ENCODE results near the gene RIMKLB. TPM values are rescaled to one million over a fixed set of nuclear protein-coding genes. Genes with fewer than 3 reads are reported as not detected.

RIMKLB gene, protein sequence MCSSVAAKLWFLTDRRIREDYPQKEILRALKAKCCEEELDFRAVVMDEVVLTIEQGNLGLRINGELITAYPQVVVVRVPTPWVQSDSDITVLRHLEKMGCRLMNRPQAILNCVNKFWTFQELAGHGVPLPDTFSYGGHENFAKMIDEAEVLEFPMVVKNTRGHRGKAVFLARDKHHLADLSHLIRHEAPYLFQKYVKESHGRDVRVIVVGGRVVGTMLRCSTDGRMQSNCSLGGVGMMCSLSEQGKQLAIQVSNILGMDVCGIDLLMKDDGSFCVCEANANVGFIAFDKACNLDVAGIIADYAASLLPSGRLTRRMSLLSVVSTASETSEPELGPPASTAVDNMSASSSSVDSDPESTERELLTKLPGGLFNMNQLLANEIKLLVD
- total RNA-seq: 0.52 and 0.53 TPM in 2 replicates

DNA sequence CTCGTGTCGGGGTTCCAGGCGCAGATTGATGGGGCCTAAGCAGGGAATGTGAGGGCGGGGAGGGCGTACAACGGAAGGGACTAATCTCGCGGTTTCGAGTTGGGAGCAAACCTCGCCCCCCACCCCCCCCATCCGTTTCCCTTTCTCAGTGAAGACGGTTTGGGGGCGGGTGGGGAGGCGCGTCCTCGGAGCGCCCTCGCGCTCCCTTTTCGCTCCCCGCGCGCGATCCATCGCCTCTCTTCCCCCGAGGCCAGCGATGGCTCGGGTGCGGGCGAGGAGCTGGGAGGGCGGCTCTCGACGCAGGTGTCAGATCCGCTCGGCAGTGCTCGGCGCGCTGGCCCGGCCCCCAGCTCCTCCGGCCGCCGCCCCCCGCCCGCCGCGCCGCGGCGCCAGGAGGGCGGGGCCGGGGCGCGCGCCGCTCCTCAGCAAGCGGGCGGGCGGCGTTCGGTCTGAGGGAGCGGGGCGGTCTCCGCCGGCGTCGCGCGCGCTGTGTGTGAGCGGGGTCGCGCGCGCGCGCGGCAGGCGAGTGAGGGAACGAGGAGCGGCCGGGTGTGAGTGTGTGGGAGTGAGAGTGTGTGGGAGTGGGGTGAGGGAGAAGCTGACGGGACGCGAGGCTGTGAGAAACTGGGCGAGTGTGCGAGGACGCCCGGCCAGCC, at the start of gene RIMKLB:
Gene RIMKLB (plus strand): TSS at position 516 of the 656 bp plus-strand sequence. CDS start 15,876 bp downstream, outside the sequence.
- H3K9me3 Mint-ChIP-seq: no peaks in the 10 kb centered on the region
- H3K36me3 Mint-ChIP-seq (ENCODE audit: low read depth): peaks cover 2% of the 10 kb centered on the region
- H3K27ac Mint-ChIP-seq: peak within 1 kb of the TSS; percentile 60
- peak; percentile 38 for DNase-seq (ENCODE audit: low spot score)
- intact Hi-C loops (cut with micrococcal nuclease): no loop called here
- peaks cover 9% of the 10 kb centered on the region for H3K4me1 Mint-ChIP-seq (ENCODE audit: low read depth)
- peaks cover 59% of the 10 kb centered on the region for H3K27me3 Mint-ChIP-seq (ENCODE audit: low read depth)
- peak within 1 kb of the TSS; percentile 85 for H3K4me3 Mint-ChIP-seq (ENCODE audit: low read depth)

DNA sequence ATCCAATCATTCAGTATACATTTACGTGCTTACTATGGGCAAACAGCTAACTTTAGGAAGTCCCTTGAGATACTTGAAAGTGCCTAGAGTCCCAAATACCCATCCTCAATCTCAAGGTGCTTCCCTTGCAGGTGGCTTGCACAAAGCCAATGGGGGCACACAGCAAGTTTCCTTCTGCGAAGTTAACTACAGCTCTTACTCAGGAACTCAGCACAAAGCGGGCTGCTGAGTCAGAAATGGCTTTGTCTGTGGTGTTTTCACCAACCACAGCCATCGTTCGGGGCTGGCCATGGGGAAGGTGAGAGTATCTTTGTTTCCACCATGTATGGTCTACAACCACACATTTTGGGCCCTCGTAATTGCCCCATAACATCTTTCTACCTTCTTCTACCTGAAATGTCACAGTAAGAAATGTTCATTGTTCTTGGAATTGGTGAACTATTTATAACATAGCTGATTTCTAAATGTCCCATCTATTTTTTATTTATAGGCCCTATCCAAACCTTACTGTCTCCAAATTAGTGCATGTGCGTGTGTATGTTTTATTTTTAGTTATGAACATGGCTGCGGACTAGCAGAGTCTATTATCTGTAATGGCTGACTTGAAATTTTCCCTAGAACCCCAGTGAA, 49.1 kb upstream of the RIMKLB start:
- H3K27me3 Mint-ChIP-seq (ENCODE audit: low read depth): peaks cover 56% of the 10 kb centered on the region
- peak; percentile 60 for DNase-seq (ENCODE audit: low spot score)
- peaks cover 34% of the 10 kb centered on the region for H3K4me1 Mint-ChIP-seq (ENCODE audit: low read depth)
- no peaks in the 10 kb centered on the region for H3K36me3 Mint-ChIP-seq (ENCODE audit: low read depth)
- H3K27ac Mint-ChIP-seq: no peak overlapping the region
- no peak overlapping the region for H3K4me3 Mint-ChIP-seq (ENCODE audit: low read depth)
- no peaks in the 10 kb centered on the region for H3K9me3 Mint-ChIP-seq
- intact Hi-C loops (cut with micrococcal nuclease): loop anchor here (1.0 to 5.0 kb wide), 5 partner anchors 156 to 594 kb away; no protein-coding TSS in a partner anchor

DNA sequence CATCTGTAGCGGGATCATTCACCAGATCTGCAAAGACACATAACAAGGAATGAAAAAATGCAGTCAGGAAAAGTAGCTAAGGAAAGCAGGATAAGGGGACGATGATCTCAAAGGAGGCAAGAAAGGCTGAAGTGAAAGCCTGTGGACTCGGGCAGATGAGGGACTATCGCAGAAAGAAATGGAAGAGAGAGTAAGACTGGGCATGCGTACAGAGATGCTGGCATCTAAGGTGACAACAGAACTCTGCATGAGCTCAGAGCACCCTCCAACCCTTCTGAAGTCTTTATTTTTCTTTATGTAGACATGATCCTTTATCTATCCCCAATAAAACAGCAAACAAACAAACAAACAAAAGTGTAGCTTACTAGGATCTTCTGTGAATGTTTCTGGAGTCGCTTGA, 42.4 kb upstream of the RIMKLB start:
- Mint-ChIP-seq H3K4me3 (ENCODE audit: low read depth) (no peak overlapping the region), H3K27ac (no peak overlapping the region), H3K4me1 (ENCODE audit: low read depth) (no peaks in the 10 kb centered on the region), H3K9me3 (no peaks in the 10 kb centered on the region), H3K27me3 (ENCODE audit: low read depth) (peaks cover 32% of the 10 kb centered on the region), H3K36me3 (ENCODE audit: low read depth) (no peaks in the 10 kb centered on the region)
- no peak for DNase-seq (ENCODE audit: low spot score)
- intact Hi-C loops (cut with micrococcal nuclease): loop anchor here (10.0 kb wide), 1 partner anchor 111 kb away; the partner anchor contains the start of gene CLEC4E

DNA sequence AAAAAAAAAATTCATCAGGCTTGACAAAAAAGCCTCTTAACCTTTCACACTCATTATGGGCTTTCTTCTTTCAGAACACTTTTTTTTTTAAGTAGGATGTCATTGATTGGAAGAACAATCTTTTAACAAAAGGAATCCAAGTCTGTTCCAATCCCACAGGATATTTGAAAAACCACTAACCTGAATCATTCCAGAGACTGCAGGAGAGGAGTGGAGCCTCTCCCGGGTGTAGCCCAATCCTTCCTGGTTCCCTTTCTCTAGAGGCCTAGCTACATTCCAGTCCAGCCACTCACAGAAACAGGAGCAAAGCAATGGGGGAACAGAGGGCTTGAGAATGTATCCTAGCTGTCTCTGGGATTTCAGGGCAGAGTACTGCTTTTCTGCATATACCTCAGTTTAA, 39.4 kb upstream of the RIMKLB start:
- Mint-ChIP-seq H3K9me3 (no peaks in the 10 kb centered on the region), H3K36me3 (ENCODE audit: low read depth) (no peaks in the 10 kb centered on the region), H3K4me1 (ENCODE audit: low read depth) (no peaks in the 10 kb centered on the region), H3K4me3 (ENCODE audit: low read depth) (no peak overlapping the region), H3K27me3 (ENCODE audit: low read depth) (peaks cover 16% of the 10 kb centered on the region), H3K27ac (no peak overlapping the region)
- intact Hi-C loops (cut with micrococcal nuclease): loop anchor here (10.0 kb wide), 1 partner anchor 114 kb away; the partner anchor contains the start of gene CLEC4E
- DNase-seq (ENCODE audit: low spot score): no peak

DNA sequence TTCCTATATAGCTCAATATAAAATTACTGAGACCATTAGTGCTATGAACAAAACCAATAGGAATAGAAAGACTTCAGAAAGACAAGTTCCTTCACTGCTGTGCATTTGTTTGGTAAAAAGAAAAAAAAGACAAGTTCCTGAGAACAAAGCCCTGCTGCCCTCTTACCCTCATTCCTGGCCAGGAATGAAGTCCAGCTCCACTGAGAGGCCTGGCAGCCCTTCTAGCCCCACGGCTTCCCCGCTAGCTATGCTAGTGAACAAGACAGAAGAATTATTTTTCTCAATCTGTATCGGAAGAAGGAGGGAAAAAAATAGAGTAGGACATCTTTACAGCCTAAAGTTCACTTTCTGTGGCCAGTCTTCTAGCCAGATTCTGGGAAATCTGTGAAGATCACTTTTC, 36.8 kb upstream of the RIMKLB start:
- H3K27me3 Mint-ChIP-seq (ENCODE audit: low read depth): peaks cover 18% of the 10 kb centered on the region
- H3K9me3 Mint-ChIP-seq: no peaks in the 10 kb centered on the region
- intact Hi-C loops (cut with micrococcal nuclease): no loop called here
- H3K36me3 Mint-ChIP-seq (ENCODE audit: low read depth): no peaks in the 10 kb centered on the region
- no peak for DNase-seq (ENCODE audit: low spot score)
- H3K27ac Mint-ChIP-seq: no peak overlapping the region
- no peaks in the 10 kb centered on the region for H3K4me1 Mint-ChIP-seq (ENCODE audit: low read depth)
- no peak overlapping the region for H3K4me3 Mint-ChIP-seq (ENCODE audit: low read depth)

DNA sequence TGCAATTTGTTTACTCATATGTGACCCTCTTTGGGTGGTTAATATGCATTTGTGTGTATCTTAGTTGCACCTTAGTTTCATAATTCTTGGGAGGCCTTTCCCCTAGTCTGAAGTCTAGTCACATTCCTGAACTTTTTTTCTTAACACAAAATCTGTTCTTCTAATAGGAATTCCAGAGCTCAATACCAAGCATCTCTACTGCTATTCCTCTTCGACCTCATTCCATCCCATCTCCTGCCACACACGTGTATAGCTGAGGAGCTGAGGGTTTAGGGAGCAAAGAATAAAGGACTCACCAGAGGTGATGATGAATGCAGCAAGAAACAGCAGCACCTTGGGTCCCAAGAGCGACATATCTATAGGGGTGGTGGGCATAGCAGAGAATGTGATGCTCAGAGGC, 36.0 kb upstream of the RIMKLB start:
- Mint-ChIP-seq H3K36me3 (ENCODE audit: low read depth) (no peaks in the 10 kb centered on the region), H3K4me1 (ENCODE audit: low read depth) (no peaks in the 10 kb centered on the region), H3K4me3 (ENCODE audit: low read depth) (no peak overlapping the region), H3K9me3 (no peaks in the 10 kb centered on the region), H3K27me3 (ENCODE audit: low read depth) (peaks cover 18% of the 10 kb centered on the region), H3K27ac (no peak overlapping the region)
- intact Hi-C loops (cut with micrococcal nuclease): no loop called here
- DNase-seq (ENCODE audit: low spot score): no peak

DNA sequence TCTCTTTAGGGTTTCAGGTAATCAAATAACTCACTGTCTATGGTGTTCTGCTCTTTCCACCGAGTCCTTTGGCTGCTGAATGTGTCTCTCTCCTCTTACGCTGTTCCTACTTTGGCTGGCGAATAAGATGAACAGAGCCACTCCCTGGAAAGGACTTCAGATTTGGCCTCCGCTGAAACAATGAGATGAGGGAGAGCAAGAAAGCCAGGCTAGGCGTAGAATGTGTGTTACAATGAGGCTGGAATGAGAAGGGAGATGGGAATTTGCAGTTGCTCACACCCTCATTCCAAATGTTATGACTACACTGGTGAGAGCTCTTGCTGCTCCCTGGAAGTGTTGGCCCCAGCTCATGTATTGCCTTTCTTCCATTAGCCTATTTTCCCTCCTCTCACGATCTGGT, 35.2 kb upstream of the RIMKLB start, which contains the start of gene MFAP5:
Gene MFAP5 (minus strand): TSS at position 234 of the 400 bp plus-strand sequence. CDS start 722 bp downstream, outside the sequence.
- intact Hi-C loops (cut with micrococcal nuclease): no loop called here
- no peak within 1 kb of the TSS for H3K4me3 Mint-ChIP-seq (ENCODE audit: low read depth)
- H3K27me3 Mint-ChIP-seq (ENCODE audit: low read depth): peaks cover 21% of the 10 kb centered on the region
- no peaks in the 10 kb centered on the region for H3K4me1 Mint-ChIP-seq (ENCODE audit: low read depth)
- H3K9me3 Mint-ChIP-seq: no peaks in the 10 kb centered on the region
- no peak within 1 kb of the TSS for H3K27ac Mint-ChIP-seq
- no peaks in the 10 kb centered on the region for H3K36me3 Mint-ChIP-seq (ENCODE audit: low read depth)
- DNase-seq (ENCODE audit: low spot score): no peak

DNA sequence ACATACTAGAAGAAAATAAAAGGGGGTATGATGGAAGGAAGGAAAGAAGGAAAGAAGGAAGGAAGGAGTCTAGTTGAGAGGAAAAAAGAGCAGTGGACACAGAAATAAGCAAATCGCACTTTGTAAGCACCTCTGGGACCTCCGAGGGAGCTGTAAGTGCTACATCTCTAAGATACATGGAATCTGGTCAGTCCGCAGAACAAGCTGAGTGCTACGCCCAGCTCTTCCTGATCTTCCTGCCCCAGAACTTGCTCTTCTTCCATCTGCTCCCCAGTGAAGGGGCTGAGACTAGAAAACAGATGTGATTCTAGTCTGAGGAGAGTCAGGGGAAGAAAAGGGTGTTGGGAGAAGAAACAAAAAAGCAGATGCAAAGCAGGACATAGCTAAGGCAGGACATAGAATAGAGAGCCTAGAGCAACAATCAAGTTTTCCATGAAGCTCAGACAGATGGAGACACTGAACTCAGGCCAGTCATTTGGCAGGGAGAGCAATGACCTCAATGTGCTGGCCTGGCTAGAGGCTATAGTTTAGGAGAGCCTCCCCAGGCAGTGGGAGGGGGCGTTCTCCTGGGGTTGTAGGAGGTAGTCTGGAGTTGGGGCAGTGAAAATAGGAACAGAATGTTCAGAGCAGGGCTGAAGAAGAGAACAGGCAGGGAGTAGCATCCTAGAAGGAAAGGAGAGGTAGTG, 33.4 kb upstream of the RIMKLB start:
- Mint-ChIP-seq H3K9me3 (no peaks in the 10 kb centered on the region), H3K27ac (no peak overlapping the region), H3K36me3 (ENCODE audit: low read depth) (no peaks in the 10 kb centered on the region), H3K4me3 (ENCODE audit: low read depth) (no peak overlapping the region), H3K27me3 (ENCODE audit: low read depth) (peaks cover 20% of the 10 kb centered on the region), H3K4me1 (ENCODE audit: low read depth) (no peaks in the 10 kb centered on the region)
- intact Hi-C loops (cut with micrococcal nuclease): no loop called here
- DNase-seq (ENCODE audit: low spot score): no peak

DNA sequence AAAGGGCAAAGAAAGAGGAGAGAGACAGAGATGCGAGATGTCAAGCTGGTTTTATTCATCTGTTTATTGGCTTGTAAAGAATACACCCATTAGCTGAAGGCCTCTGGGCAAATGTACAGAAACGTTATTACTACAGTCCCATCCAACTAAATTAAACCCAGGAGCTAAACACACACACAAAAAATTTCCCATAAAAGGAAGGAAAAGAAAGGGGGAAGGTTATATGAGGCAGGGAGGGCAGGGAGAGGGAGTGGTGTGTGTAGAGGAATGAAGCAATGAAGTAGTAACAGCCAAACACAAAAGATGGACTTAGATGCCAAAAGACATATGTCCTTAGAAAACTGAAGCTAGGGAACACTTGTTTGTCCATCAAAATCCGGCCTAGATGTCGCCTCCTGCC, 32.0 kb upstream of the RIMKLB start:
- Mint-ChIP-seq H3K4me1 (ENCODE audit: low read depth) (no peaks in the 10 kb centered on the region), H3K36me3 (ENCODE audit: low read depth) (no peaks in the 10 kb centered on the region), H3K4me3 (ENCODE audit: low read depth) (no peak overlapping the region), H3K9me3 (no peaks in the 10 kb centered on the region), H3K27ac (no peak overlapping the region), H3K27me3 (ENCODE audit: low read depth) (peaks cover 19% of the 10 kb centered on the region)
- intact Hi-C loops (cut with micrococcal nuclease): no loop called here
- no peak for DNase-seq (ENCODE audit: low spot score)

DNA sequence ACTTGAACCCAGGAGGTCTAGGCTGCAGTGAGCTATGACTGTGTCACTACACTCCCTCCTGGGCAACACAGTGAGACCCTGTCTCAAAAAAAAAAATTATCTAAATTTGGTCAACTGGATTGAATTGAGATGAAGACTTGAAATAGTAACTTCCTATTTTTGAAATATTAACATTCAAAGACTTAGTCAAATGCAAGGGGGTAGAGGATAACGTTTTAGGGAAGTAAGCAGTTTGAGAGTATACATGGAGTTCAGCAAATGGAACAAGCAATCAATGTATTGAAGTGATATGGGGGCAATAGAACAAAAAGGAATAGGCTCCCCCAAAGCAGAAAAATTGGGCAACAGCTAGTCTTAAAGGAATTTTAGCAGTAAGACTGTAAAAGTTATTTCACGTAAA, 30.5 kb upstream of the RIMKLB start:
- H3K36me3 Mint-ChIP-seq (ENCODE audit: low read depth): no peaks in the 10 kb centered on the region
- no peaks in the 10 kb centered on the region for H3K9me3 Mint-ChIP-seq
- H3K4me1 Mint-ChIP-seq (ENCODE audit: low read depth): no peaks in the 10 kb centered on the region
- H3K27ac Mint-ChIP-seq: no peak overlapping the region
- intact Hi-C loops (cut with micrococcal nuclease): no loop called here
- no peak for DNase-seq (ENCODE audit: low spot score)
- no peak overlapping the region for H3K4me3 Mint-ChIP-seq (ENCODE audit: low read depth)
- H3K27me3 Mint-ChIP-seq (ENCODE audit: low read depth): peaks cover 22% of the 10 kb centered on the region

DNA sequence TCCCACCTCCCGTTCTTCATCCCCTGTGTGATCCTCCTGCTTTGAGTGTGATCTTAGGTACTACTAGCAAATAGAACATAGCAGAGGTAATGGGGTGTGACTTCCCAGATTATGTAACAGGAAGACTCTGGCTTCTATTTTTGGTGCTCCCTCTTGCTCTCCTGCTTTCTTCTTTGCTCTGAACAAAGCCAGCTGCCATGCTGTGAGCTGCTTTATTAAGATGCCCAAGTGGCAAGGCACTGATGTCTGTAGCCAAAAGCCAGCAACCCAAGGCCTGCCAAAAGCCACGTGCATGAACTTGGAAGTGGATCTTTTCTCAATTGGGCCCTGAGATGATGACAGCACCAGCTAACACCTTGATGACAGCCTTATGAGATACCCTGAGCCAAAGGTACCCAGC, 29.4 kb upstream of the RIMKLB start:
- H3K27me3 Mint-ChIP-seq (ENCODE audit: low read depth): peaks cover 23% of the 10 kb centered on the region
- H3K27ac Mint-ChIP-seq: no peak overlapping the region
- no peaks in the 10 kb centered on the region for H3K36me3 Mint-ChIP-seq (ENCODE audit: low read depth)
- no peaks in the 10 kb centered on the region for H3K9me3 Mint-ChIP-seq
- H3K4me3 Mint-ChIP-seq (ENCODE audit: low read depth): no peak overlapping the region
- intact Hi-C loops (cut with micrococcal nuclease): no loop called here
- H3K4me1 Mint-ChIP-seq (ENCODE audit: low read depth): no peaks in the 10 kb centered on the region
- DNase-seq (ENCODE audit: low spot score): no peak

DNA sequence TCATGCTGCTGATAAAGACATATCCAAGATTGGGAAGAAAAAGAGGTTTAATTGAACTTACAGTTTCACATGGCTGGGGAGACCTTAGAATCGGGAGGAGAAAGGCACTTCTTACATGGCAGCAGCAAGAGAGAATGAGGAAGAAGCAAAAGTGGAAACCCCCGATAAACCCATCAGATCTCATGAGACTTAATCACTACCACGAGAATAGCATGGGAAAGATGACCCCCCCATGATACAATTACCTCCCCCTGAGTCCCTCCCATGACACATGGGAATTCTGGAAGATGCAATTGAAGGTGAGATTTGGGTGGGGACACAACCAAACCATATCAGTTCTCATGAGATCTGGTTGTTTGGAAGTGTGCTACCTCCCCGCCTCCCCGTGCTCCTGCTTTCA, 25.4 kb upstream of the RIMKLB start:
- intact Hi-C loops (cut with micrococcal nuclease): no loop called here
- Mint-ChIP-seq H3K9me3 (no peaks in the 10 kb centered on the region), H3K4me1 (ENCODE audit: low read depth) (no peaks in the 10 kb centered on the region), H3K36me3 (ENCODE audit: low read depth) (no peaks in the 10 kb centered on the region), H3K27ac (no peak overlapping the region), H3K27me3 (ENCODE audit: low read depth) (peaks cover 16% of the 10 kb centered on the region), H3K4me3 (ENCODE audit: low read depth) (no peak overlapping the region)
- DNase-seq (ENCODE audit: low spot score): no peak
